Common myeloid progenitor, CD34-positive (primary cell): ENCODE measurements around the gene AIM2.
"Not testable (repeated sequence)": the region's sequence is repeated elsewhere in the genome, so short reads cannot be mapped to it uniquely, and the experiment has no call there.

Experiments used
- CTCF ChIA-PET: fragments of 350-600 bp; sonication (Branson Sonifier 250); formaldehyde crosslinking; loops from one replicate; lab custom pipeline; 2021; ENCODE audit warnings: antibody characterized with exemption; lab: Charles Lee
- POLR2A ChIA-PET: fragments of 350-600 bp; sonication (Branson Sonifier 250); formaldehyde crosslinking; loops from one replicate; lab custom pipeline; 2021; ENCODE audit warnings: antibody characterized with exemption; lab: Charles Lee
- DNase-seq, 3 donors: peaks; one replicate each; pipeline versions ENCODE4 v3.0.0 to v3.0.0-alpha.2; 2013
- H3K27ac ChIP-seq, 2 experiments: 1 replicate in 1 of 2; 2 replicates in 1 of 2; pipeline ENCODE4 v1.7.0; 2013; ENCODE audit warnings: inconsistent platforms in 2 of 2, low read length in 2 of 2, mild to moderate bottlenecking in 2 of 2, low read depth in 1 of 2, moderate library complexity in 1 of 2; ENCODE audit not compliant: severe bottlenecking in 2 of 2, insufficient read depth in 1 of 2, poor library complexity in 1 of 2
- H3K27me3 ChIP-seq, 5 experiments: replicated peaks in 2 of 5; 1 replicate in 3 of 5; 2 replicates in 2 of 5; pipeline versions ENCODE4 v1.6.1 to v1.7.0; 2013; ENCODE audit warnings: low read length in 4 of 5, mild to moderate bottlenecking in 2 of 5, moderate library complexity in 2 of 5, inconsistent platforms in 1 of 5; ENCODE audit not compliant: insufficient read depth in 5 of 5, control insufficient read depth in 4 of 5
- H3K36me3 ChIP-seq, 4 experiments: 1 replicate in 2 of 4; 2 replicates in 2 of 4; pipeline versions ENCODE4 v1.6.1 to v1.7.0; 2013; ENCODE audit warnings: low read length in 3 of 4, control low read depth in 1 of 4, mild to moderate bottlenecking in 1 of 4; ENCODE audit not compliant: control insufficient read depth in 4 of 4, insufficient read depth in 4 of 4
- H3K4me1 ChIP-seq, 4 experiments: 1 replicate in 3 of 4; 2 replicates in 1 of 4; pipeline versions ENCODE4 v1.6.1 to v1.7.1; 2013; ENCODE audit warnings: low read length in 3 of 4, mild to moderate bottlenecking in 3 of 4, control low read depth in 1 of 4, inconsistent platforms in 1 of 4, moderate library complexity in 1 of 4; ENCODE audit not compliant: control insufficient read depth in 4 of 4, insufficient read depth in 4 of 4; ENCODE audit errors: control extremely low read depth in 1 of 4
- H3K4me3 ChIP-seq, 7 experiments: 1 replicate in 4 of 7; 2 replicates in 3 of 7; pipeline versions ENCODE4 v1.5.1 to v1.7.0; 2013; ENCODE audit warnings: mild to moderate bottlenecking in 7 of 7, low read length in 6 of 7, moderate library complexity in 6 of 7, inconsistent platforms in 2 of 7, low read depth in 2 of 7, control low read depth in 1 of 7; ENCODE audit not compliant: insufficient read depth in 4 of 7, control insufficient read depth in 1 of 7; ENCODE audit errors: extremely low read depth in 1 of 7
- H3K9me3 ChIP-seq, 5 experiments: 1 replicate in 4 of 5; 2 replicates in 1 of 5; pipeline versions ENCODE4 v1.6.1 to v1.7.1; 2013; ENCODE audit warnings: low read length in 4 of 5, mild to moderate bottlenecking in 2 of 5, inconsistent platforms in 1 of 5, low read depth in 1 of 5, moderate library complexity in 1 of 5; ENCODE audit not compliant: control insufficient read depth in 4 of 5, insufficient read depth in 2 of 5; ENCODE audit errors: control extremely low read depth in 1 of 5
- WGBS: methylation state at CpG from one replicate; pipeline ENCODE4 v1.1.5; 2013; ENCODE audit not compliant: insufficient coverage; 5-methylcytosine and 5-hydroxymethylcytosine counted together

AIM2 gene

GRCh38 chr1:159054427-159054826 is 22.1 kb downstream of the AIM2 start:
- Histone ChIP-seq H3K4me3 (no peak overlapping the region), H3K36me3 (peaks cover 24 to 65% (median 50%) of the 10 kb centered on the region in 4 experiments), H3K27ac (no peak overlapping the region), H3K27me3 (no peaks in the 10 kb centered on the region), H3K9me3 (no peaks in the 10 kb centered on the region), H3K4me1 (peaks cover 6 to 24% (median 14%) of the 10 kb centered on the region in 4 experiments)
- 100% methylated on average over 1 of the region's 2 CpGs for WGBS
- POLR2A ChIA-PET = no interaction called here
- CTCF ChIA-PET = interaction anchor here (0.9 to 4.5 kb wide), 2 partner anchors 14 to 17 kb away, joined by 3 to 25 read pairs; no protein-coding TSS in a partner anchor
- DNase-seq = no peak

- Histone ChIP-seq H3K27me3 (no peaks in the 10 kb centered on the region), H3K4me3 (no peak overlapping the region), H3K27ac (no peak overlapping the region), H3K36me3 (peaks cover 23 to 78% (median 53%) of the 10 kb centered on the region in 4 experiments), H3K4me1 (peaks cover 6 to 24% (median 14%) of the 10 kb centered on the region in 4 experiments), H3K9me3 (no peaks in the 10 kb centered on the region)
- CTCF ChIA-PET = no interaction called here
- POLR2A ChIA-PET = no interaction called here
- no peak for DNase-seq
- 96% methylated on average over 2 of the region's 2 CpGs for WGBS
Observed at GRCh38 chr1:159051436-159051835, 25.1 kb downstream of the AIM2 start.

GRCh38 chr1:159046486-159046885 is 30.1 kb downstream of the AIM2 start:
- WGBS = 0% methylated on average over 1 of the region's 1 CpG
- POLR2A ChIA-PET, DNase-seq, H3K27ac ChIP-seq, H3K4me3 ChIP-seq, H3K27me3 ChIP-seq, H3K4me1 ChIP-seq, H3K9me3 ChIP-seq, CTCF ChIA-PET: not testable (repeated sequence)
- peaks cover 17 to 54% (median 36%) of the 10 kb centered on the region in 4 experiments for H3K36me3 ChIP-seq

GRCh38 chr1:159040893-159041724 is 35.5 kb downstream of the AIM2 start:
- no peaks in the 10 kb centered on the region for H3K27me3 ChIP-seq
- no peaks in the 10 kb centered on the region for H3K9me3 ChIP-seq
- CTCF ChIA-PET = interaction anchor here (2.4 kb wide), 1 partner anchor 11 kb away, joined by 7 read pairs; no protein-coding TSS in a partner anchor
- no peak overlapping the region for H3K27ac ChIP-seq
- H3K4me1 ChIP-seq = no peaks in the 10 kb centered on the region
- WGBS = 100% methylated on average over 4 of the region's 7 CpGs
- POLR2A ChIA-PET = no interaction called here
- peaks cover 14 to 77% (median 46%) of the 10 kb centered on the region in 4 experiments for H3K36me3 ChIP-seq
- H3K4me3 ChIP-seq = no peak overlapping the region
- DNase-seq = no peak

GRCh38 chr1:159040206-159040605 is 36.4 kb downstream of the AIM2 start:
- Histone ChIP-seq H3K4me3 (no peak overlapping the region), H3K4me1 (no peaks in the 10 kb centered on the region), H3K9me3 (no peaks in the 10 kb centered on the region), H3K27me3 (no peaks in the 10 kb centered on the region), H3K36me3 (peaks cover 17 to 77% (median 49%) of the 10 kb centered on the region in 4 experiments), H3K27ac (no peak overlapping the region)
- CTCF ChIA-PET = interaction anchor here (2.4 kb wide), 1 partner anchor 10 kb away, joined by 7 read pairs; no protein-coding TSS in a partner anchor
- WGBS = no CpG with 5 or more reads among the region's 1 CpG
- no peak for DNase-seq
- POLR2A ChIA-PET = no interaction called here

GRCh38 chr1:159030877-159031447 is 45.6 kb downstream of the AIM2 start:
- Histone ChIP-seq H3K4me3 (no peak overlapping the region), H3K27me3 (no peaks in the 10 kb centered on the region), H3K27ac (no peak overlapping the region), H3K36me3 (peaks cover 17 to 78% (median 52%) of the 10 kb centered on the region in 4 experiments), H3K4me1 (peaks cover 0 to 5% (median 2%) of the 10 kb centered on the region in 4 experiments), H3K9me3 (peaks cover 0 to 6% (median 3%) of the 10 kb centered on the region in 5 experiments)
- ChIA-PET POLR2A (no interaction called here), CTCF (interaction anchor here (0.8 to 2.2 kb wide), 2 partner anchors 9 to 31 kb away, joined by 3 to 7 read pairs; no protein-coding TSS in a partner anchor)
- DNase-seq = no peak
- WGBS = 92% methylated on average over 3 of the region's 3 CpGs
